H1 (cell line): ENCODE results near the gene CLRN1. TPM values are rescaled to one million over a fixed set of nuclear protein-coding genes. Genes with fewer than 3 reads are reported as not detected.

Source experiments
- BCL11A ChIP-seq, 2 experiments: IDR thresholded peaks; one replicate each; pipeline ENCODE4 v1.6.1; 2011; ENCODE audit warnings: low read depth in 2 of 2, low read length in 2 of 2, mild to moderate bottlenecking in 2 of 2
- CEBPB ChIP-seq: IDR thresholded peaks from 2 replicates; pipeline ENCODE4 v1.6.1; 2012; ENCODE audit warnings: low read depth, low read length
- NANOG ChIP-seq: IDR thresholded peaks from 2 replicates; pipeline ENCODE4 v1.6.1; 2011; ENCODE audit warnings: low read length, low read depth, mild to moderate bottlenecking, inconsistent platforms; ENCODE audit not compliant: insufficient read depth, poor library complexity, severe bottlenecking
- polyA plus RNA-seq, 7 experiments: library from polyadenylated mRNA; depleted of rRNA in 3 of 7; stranded (reverse) in 5 of 7; unstranded in 2 of 7; fragments of >200 nt in 5 of 7; fragments of 200-250 nt in 2 of 7; gene quantifications; 1 replicate in 5 of 7; 2 replicates in 1 of 7; 4 replicates in 1 of 7; pipeline versions ENCODE4 v1.2.1 to v1.2.3, GENCODE V29; 2011 to 2013; ENCODE audit warnings: missing spikeins in 2 of 7, mixed read lengths in 2 of 7
- total RNA-seq: library from RNA; stranded (reverse); fragmentation: NEBNext Ultra II Directional; extraction: Animal tissue kit (Norgen Biotek cat#: 25700); gene quantifications from 2 replicates; pipeline ENCODE4 v1.2.1, GENCODE V29; 2021

CLRN1 gene
- total and polyA plus RNA-seq, 2 of the 8 experiments (the other 6 are each of a cell fraction or from before 2014, with no cell fraction given), result 0.20 to 0.35 TPM

GRCh38 chr3:150933473-150933995, 39.0 kb downstream of the CLRN1 start (continued):
- TF ChIP-seq BCL11A (IDR thresholded peaks at IDR 0.05; ENCODE audit: low read depth in 2 of 2, low read length in 2 of 2) (no peak), NANOG (no peak), CEBPB (no peak)
- TF ChIP-seq, all 59 proteins: peak for 0
